ENCODE data around the gene CDCA4. TPM values are rescaled to one million over a fixed set of nuclear protein-coding genes. Genes with fewer than 3 reads are reported as not detected.

CDCA4 gene
- total RNA-seq, 2 experiments from 2014 or later = 17.7 to 18.8 TPM

DNA sequence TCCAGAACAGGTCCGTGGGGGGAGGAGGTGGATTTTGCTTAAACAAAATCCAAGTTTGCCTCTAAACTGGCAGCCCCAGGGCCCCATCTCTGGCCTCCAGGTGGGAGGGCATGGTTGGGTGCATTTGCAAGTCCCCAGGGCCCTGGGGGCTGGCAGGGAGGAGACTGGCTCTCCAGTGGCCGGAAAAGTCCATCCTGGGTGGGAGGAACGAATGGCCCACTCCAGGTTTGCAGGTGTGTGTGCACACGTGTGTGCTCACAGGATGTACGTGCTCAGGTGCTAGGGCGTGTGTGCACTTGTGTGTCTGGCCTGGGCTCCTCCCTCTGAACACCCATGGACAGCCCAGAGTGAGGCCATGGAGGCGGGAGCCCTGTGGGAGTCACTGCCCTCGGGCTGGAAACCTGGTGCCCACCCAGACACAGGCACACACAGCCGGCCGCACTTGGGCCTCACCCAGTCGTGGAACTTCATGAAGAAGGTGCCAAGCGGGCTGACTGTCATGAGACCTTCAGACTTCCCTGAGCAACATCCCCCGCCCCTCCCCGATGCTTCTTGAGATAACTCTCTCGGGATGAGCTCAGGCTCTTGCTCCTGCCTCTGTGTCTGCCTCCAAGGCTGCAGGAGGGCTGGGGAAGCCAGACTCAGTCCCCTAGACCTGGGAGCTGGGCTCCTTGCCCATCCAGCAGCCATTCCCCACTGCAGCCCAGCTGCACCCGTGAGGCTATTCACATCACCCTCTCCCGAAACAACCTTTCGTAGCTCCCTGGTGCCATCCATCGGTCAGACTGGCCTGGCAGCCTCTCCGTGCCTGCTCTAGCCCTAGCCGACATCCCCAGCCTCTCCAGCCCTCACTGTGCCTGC is 52.1 kb downstream of the CDCA4 start:
- TF ChIP-seq, protein P1, sequence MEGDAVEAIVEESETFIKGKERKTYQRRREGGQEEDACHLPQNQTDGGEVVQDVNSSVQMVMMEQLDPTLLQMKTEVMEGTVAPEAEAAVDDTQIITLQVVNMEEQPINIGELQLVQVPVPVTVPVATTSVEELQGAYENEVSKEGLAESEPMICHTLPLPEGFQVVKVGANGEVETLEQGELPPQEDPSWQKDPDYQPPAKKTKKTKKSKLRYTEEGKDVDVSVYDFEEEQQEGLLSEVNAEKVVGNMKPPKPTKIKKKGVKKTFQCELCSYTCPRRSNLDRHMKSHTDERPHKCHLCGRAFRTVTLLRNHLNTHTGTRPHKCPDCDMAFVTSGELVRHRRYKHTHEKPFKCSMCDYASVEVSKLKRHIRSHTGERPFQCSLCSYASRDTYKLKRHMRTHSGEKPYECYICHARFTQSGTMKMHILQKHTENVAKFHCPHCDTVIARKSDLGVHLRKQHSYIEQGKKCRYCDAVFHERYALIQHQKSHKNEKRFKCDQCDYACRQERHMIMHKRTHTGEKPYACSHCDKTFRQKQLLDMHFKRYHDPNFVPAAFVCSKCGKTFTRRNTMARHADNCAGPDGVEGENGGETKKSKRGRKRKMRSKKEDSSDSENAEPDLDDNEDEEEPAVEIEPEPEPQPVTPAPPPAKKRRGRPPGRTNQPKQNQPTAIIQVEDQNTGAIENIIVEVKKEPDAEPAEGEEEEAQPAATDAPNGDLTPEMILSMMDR (IDR thresholded peaks at IDR 0.05) = no peak
- POLR2A ChIA-PET = no interaction called here
- H3K9me3 ChIP-seq (ENCODE audit: control insufficient read depth in 1 of 2, insufficient read depth in 1 of 2, low read length in 2 of 2) = peaks cover 0 to 20% of the 10 kb centered on the region in 2 experiments
- no peak overlapping the region for H3K4me3 ChIP-seq (ENCODE audit: low read length)
- H3K27ac ChIP-seq (ENCODE audit: low read depth in 1 of 2, low read length in 2 of 2) = no peak overlapping the region
- DNase-seq = peak in 2 of 14 experiments; percentile 1 to 17
- no peaks in the 10 kb centered on the region for H3K36me3 ChIP-seq (ENCODE audit: insufficient read depth, low read length)
- Mint-ChIP-seq H3K27me3 (peaks cover 10% of the 10 kb centered on the region), H3K36me3 (ENCODE audit: low read depth) (no peaks in the 10 kb centered on the region), H3K9me3 (no peaks in the 10 kb centered on the region), H3K27ac (no peak overlapping the region), H3K4me3 (no peak overlapping the region), H3K4me1 (ENCODE audit: low read depth) (no peaks in the 10 kb centered on the region)
- intact Hi-C loops (cut with DNase I, micrococcal nuclease) = no loop called here
- no peak for ATAC-seq (ENCODE audit: poor library complexity)
- peaks cover 15 to 36% of the 10 kb centered on the region in 2 experiments for H3K27me3 ChIP-seq (ENCODE audit: control insufficient read depth in 1 of 2, insufficient read depth in 2 of 2, low read length in 2 of 2)
- peaks cover 6% of the 10 kb centered on the region for H3K4me1 ChIP-seq (ENCODE audit: insufficient read depth, low read length)
- CTCF ChIA-PET = no interaction called here

DNA sequence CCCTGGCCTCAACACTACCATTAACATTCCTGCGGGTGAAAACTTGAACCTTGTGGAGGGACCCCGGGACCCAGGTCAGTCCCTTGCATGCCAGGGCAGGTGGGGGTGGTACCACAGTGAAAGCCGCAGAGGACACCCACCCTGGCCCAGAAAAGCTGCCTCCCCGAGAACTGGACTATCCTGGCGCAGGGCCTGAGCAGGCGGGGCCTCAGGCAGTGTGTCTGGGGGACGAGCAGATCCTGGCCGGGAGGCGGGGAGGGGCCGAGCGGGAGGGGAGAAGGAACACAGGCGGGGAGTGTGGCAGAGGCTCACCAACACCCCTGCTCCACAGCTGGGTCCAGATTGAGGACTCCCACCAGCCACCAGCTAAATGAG is 52.7 kb downstream of the CDCA4 start:
- peaks cover 15 to 35% of the 10 kb centered on the region in 2 experiments for H3K27me3 ChIP-seq (ENCODE audit: control insufficient read depth in 1 of 2, insufficient read depth in 2 of 2, low read length in 2 of 2)
- TF ChIP-seq, protein P1 (IDR thresholded peaks at IDR 0.05) = no peak
- no peak overlapping the region for H3K27ac ChIP-seq (ENCODE audit: low read depth in 1 of 2, low read length in 2 of 2)
- peaks cover 6% of the 10 kb centered on the region for H3K4me1 ChIP-seq (ENCODE audit: insufficient read depth, low read length)
- POLR2A ChIA-PET = no interaction called here
- H3K27ac Mint-ChIP-seq = no peak overlapping the region
- H3K4me1 Mint-ChIP-seq (ENCODE audit: low read depth) = no peaks in the 10 kb centered on the region
- DNase-seq = peak in 1 of 14 experiments; percentile 10
- peaks cover 10% of the 10 kb centered on the region for H3K27me3 Mint-ChIP-seq
- no peak for ATAC-seq (ENCODE audit: poor library complexity)
- H3K36me3 Mint-ChIP-seq (ENCODE audit: low read depth) = no peaks in the 10 kb centered on the region
- H3K9me3 ChIP-seq (ENCODE audit: control insufficient read depth in 1 of 2, insufficient read depth in 1 of 2, low read length in 2 of 2) = peaks cover 0 to 20% of the 10 kb centered on the region in 2 experiments
- H3K36me3 ChIP-seq (ENCODE audit: insufficient read depth, low read length) = no peaks in the 10 kb centered on the region
- no peak overlapping the region for H3K4me3 Mint-ChIP-seq
- no peaks in the 10 kb centered on the region for H3K9me3 Mint-ChIP-seq
- H3K4me3 ChIP-seq (ENCODE audit: low read length) = no peak overlapping the region
- CTCF ChIA-PET = no interaction called here
- intact Hi-C loops (cut with DNase I, micrococcal nuclease) = no loop called here

DNA sequence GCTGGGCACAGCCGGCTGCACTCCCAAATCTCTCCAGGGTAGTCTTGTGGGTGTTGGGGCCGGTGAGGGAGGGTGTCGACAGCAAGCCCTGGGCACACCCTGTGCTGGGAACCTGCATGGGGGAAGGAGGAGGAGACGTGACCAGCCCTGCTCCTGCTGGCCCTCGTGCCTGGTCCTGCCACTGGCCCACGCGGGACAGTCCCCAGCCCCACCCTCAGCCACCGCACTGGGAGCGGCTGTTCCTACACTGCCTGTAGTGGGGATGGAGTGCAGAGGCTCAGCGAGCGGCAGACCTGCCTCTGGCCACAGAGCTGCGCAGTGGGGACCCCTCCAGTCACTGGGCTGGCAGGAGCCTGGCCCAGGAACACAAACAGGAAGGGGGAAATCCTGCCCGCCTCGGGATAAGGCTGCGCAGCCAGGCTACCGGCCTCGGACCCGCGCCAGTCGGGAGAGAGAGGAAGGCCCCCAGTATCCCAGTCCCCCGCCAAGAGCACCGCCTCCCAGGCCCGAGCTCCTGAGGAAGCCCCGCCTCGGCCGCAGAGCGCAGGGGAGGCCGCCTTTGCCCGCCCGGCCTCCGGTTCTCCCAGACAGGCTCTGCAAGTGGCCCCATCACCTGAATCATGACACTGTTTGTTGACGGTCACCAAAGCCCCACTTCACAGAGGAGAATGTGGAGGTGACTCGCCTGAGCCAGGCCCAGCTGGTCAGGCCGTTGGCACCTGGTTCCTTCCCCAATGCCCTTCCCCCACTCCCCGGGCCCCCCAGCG is 53.3 kb downstream of the CDCA4 start:
- intact Hi-C loops (cut with DNase I, micrococcal nuclease) = no loop called here
- TF ChIP-seq, protein P1 (IDR thresholded peaks at IDR 0.05) = no peak
- Histone ChIP-seq H3K4me1 (ENCODE audit: insufficient read depth, low read length) (peaks cover 6% of the 10 kb centered on the region), H3K36me3 (ENCODE audit: insufficient read depth, low read length) (no peaks in the 10 kb centered on the region), H3K4me3 (ENCODE audit: low read length) (no peak overlapping the region), H3K27me3 (ENCODE audit: control insufficient read depth in 1 of 2, insufficient read depth in 2 of 2, low read length in 2 of 2) (peaks cover 15 to 33% of the 10 kb centered on the region in 2 experiments), H3K27ac (ENCODE audit: low read depth in 1 of 2, low read length in 2 of 2) (no peak overlapping the region), H3K9me3 (ENCODE audit: control insufficient read depth in 1 of 2, insufficient read depth in 1 of 2, low read length in 2 of 2) (peaks cover 0 to 20% of the 10 kb centered on the region in 2 experiments)
- POLR2A ChIA-PET = no interaction called here
- Mint-ChIP-seq H3K36me3 (ENCODE audit: low read depth) (no peaks in the 10 kb centered on the region), H3K4me1 (ENCODE audit: low read depth) (no peaks in the 10 kb centered on the region), H3K27ac (no peak overlapping the region), H3K27me3 (peaks cover 10% of the 10 kb centered on the region), H3K9me3 (no peaks in the 10 kb centered on the region), H3K4me3 (no peak overlapping the region)
- CTCF ChIA-PET = no interaction called here
- DNase-seq (peak in 2 of 14 experiments; percentile 1 to 16), ATAC-seq (ENCODE audit: poor library complexity) (no peak)
